Colonic mucosa (tissue), 4 donors: ENCODE data around the gene FBXO36. TPM values are rescaled to one million over a fixed set of nuclear protein-coding genes. Genes with fewer than 3 reads are reported as not detected.

Experiments
- DNase-seq: peaks from one replicate; pipeline ENCODE4 v3.0.0-alpha.2; 2020
- H3K27ac ChIP-seq: fragments of 200-600 bp; one replicate; pipeline ENCODE4 v1.8.0; 2021
- H3K27me3 ChIP-seq: fragments of 200-600 bp; one replicate; pipeline ENCODE4 v1.8.0; 2021
- H3K36me3 ChIP-seq: fragments of 200-600 bp; one replicate; pipeline ENCODE4 v1.8.0; 2021
- H3K4me1 ChIP-seq: fragments of 200-600 bp; one replicate; pipeline ENCODE4 v1.8.0; 2021; ENCODE audit warnings: mild to moderate bottlenecking
- H3K4me3 ChIP-seq: fragments of 200-600 bp; one replicate; pipeline ENCODE4 v1.8.0; 2021
- H3K9ac ChIP-seq, 2 donors: one replicate each; pipeline ENCODE4 v1.7.0; 2013; ENCODE audit warnings: control low read depth in 2 of 2, low read depth in 2 of 2, low read length in 2 of 2
- H3K9me3 ChIP-seq: fragments of 200-600 bp; one replicate; pipeline ENCODE4 v1.8.0; 2021
- intact Hi-C: fragments of 100-400 bp; cut with DNase I; formaldehyde crosslinking; loops from one replicate; pipeline ENCODE4 v1.14.1; 2022
- total RNA-seq, 2 donors: library from RNA; stranded (reverse); fragmentation: NEBNext Ultra II Directional in 1 of 2; extraction: Animal tissue kit (Norgen Biotek cat#: 25700) in 1 of 2; gene quantifications; one replicate each; pipeline ENCODE4 v1.2.1, GENCODE V29; 2021
- TF ChIP-seq, protein P1 (sequence below): fragments of 200-600 bp; IDR thresholded peaks from one replicate; pipeline ENCODE4 v1.8.0; 2022; ENCODE audit warnings: antibody characterized with exemption, mild to moderate bottlenecking
- donor health status: healthy.
- donor health status: DM: no; HTN: no; CAD: no.
- donor health status: DM: no; HTN: no; CAD: no.

The FBXO36 gene
- total RNA-seq, 2 donors from 2014 or later: 0.77 to 1.9 TPM

DNA sequence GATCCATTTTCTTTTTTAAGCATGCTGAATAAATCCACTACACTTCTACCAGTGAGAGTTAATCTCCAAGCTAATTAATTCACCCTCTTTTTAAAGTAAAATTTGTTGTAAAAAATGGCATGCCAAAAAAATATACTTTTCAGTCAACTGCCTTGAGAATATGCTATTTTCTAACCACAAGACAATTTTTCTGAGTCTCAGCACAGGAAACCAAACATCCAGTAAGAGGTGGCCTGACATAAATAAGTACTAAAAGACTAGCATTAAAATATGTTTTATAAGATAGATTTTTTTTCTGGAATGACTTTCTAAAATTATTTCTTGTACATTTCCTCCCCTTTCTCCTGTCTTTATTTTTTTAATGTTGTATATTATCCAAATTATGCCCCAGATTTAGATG is 2.9 kb downstream of the FBXO36 start:
- no peak for DNase-seq
- Histone ChIP-seq H3K27ac (no peak overlapping the region), H3K9ac (no peak overlapping the region), H3K4me3 (no peak overlapping the region), H3K36me3 (no peaks in the 10 kb centered on the region), H3K9me3 (no peaks in the 10 kb centered on the region), H3K27me3 (no peaks in the 10 kb centered on the region), H3K4me1 (no peaks in the 10 kb centered on the region)
- intact Hi-C loops: no loop called here
- TF ChIP-seq, protein P1, sequence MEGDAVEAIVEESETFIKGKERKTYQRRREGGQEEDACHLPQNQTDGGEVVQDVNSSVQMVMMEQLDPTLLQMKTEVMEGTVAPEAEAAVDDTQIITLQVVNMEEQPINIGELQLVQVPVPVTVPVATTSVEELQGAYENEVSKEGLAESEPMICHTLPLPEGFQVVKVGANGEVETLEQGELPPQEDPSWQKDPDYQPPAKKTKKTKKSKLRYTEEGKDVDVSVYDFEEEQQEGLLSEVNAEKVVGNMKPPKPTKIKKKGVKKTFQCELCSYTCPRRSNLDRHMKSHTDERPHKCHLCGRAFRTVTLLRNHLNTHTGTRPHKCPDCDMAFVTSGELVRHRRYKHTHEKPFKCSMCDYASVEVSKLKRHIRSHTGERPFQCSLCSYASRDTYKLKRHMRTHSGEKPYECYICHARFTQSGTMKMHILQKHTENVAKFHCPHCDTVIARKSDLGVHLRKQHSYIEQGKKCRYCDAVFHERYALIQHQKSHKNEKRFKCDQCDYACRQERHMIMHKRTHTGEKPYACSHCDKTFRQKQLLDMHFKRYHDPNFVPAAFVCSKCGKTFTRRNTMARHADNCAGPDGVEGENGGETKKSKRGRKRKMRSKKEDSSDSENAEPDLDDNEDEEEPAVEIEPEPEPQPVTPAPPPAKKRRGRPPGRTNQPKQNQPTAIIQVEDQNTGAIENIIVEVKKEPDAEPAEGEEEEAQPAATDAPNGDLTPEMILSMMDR: no peak

DNA sequence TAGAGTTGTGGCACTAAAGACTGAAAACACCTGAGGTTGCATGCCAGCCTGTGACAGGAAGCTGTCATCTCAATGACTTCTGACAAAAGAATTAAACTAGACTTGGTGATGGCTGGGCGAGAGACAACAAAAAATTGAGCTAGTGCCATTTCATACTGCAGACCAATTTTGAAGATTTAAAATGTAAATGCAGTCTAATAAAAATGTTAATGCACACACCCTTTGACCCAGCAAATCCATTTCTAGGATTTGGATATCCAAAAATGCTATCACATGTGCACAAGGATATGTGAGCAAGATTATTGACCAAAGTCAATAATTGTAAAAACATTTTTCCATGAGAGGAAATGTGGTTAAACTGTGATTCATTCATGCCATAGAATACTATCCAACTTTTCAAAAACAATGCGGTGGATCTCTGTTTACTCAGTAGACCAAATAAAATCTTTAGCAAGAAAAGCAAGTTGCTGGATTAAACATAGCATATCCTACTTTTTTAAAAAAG is 5.6 kb downstream of the FBXO36 start:
- Histone ChIP-seq H3K9me3 (no peaks in the 10 kb centered on the region), H3K4me3 (no peak overlapping the region), H3K27me3 (no peaks in the 10 kb centered on the region), H3K4me1 (no peaks in the 10 kb centered on the region), H3K9ac (no peak overlapping the region), H3K27ac (no peak overlapping the region), H3K36me3 (no peaks in the 10 kb centered on the region)
- DNase-seq: no peak
- TF ChIP-seq, protein P1: no peak
- intact Hi-C loops: no loop called here

GRCh38 chr2:229930656-229931055 is 8.4 kb downstream of the FBXO36 start:
- Histone ChIP-seq H3K9ac (no peak overlapping the region), H3K9me3 (no peaks in the 10 kb centered on the region), H3K36me3 (no peaks in the 10 kb centered on the region), H3K4me3 (no peak overlapping the region), H3K27ac (no peak overlapping the region), H3K4me1 (no peaks in the 10 kb centered on the region), H3K27me3 (no peaks in the 10 kb centered on the region)
- no peak for DNase-seq
- intact Hi-C loops: no loop called here
- TF ChIP-seq, protein P1: no peak

DNA sequence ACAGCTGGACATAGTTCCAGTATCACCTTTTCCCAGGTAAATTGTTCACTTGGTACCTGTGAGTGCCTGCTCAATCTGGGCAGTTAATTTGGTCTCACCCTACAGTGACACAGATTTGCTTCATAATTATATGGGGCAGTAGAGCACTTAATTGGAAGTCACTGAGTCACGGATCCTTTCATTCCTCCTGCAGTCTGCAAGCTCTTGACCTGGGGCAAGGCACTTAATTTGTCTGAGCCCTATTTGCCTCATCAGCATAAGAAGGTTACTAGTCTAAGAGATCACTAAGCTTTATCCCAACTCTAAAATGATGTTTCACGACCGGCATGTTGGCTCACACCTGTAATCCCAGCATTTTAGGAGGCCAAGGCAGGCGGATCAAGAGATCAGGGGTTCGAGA is 8.9 kb downstream of the FBXO36 start:
- no peak for DNase-seq
- Histone ChIP-seq H3K36me3 (no peaks in the 10 kb centered on the region), H3K9me3 (no peaks in the 10 kb centered on the region), H3K9ac (no peak overlapping the region), H3K27ac (no peak overlapping the region), H3K4me1 (no peaks in the 10 kb centered on the region), H3K4me3 (no peak overlapping the region), H3K27me3 (no peaks in the 10 kb centered on the region)
- intact Hi-C loops: no loop called here
- TF ChIP-seq, protein P1: no peak

DNA sequence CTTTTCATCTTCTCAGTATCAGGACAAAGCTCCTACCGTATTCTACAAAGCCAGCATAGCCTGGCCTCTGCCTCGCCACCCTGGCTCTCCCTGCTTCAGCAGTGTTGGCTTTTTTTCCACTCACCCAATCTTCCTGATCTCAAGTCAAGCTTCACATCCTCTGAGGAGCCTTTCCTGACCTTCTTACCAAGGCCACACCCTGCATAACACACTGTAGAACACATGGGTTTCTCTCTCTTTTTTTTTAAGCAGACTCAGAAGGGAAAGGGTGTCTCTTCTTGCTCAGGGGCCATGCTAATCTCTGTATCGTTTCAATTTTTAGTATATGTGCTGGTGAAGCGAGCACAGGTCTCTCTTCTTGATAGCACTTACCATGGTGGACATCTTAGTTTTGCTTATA is 15.2 kb downstream of the FBXO36 start:
- no peaks in the 10 kb centered on the region for H3K27me3 ChIP-seq
- no peaks in the 10 kb centered on the region for H3K9me3 ChIP-seq
- no peak for DNase-seq
- H3K4me3 ChIP-seq: no peak overlapping the region
- H3K27ac ChIP-seq: no peak overlapping the region
- TF ChIP-seq, protein P1: no peak
- H3K9ac ChIP-seq: no peak overlapping the region
- intact Hi-C loops: no loop called here
- H3K36me3 ChIP-seq: no peaks in the 10 kb centered on the region
- no peaks in the 10 kb centered on the region for H3K4me1 ChIP-seq
